Uterus (tissue), 2 donors: Measurements from ENCODE around the gene ZNF134.

Experiments used
- CTCF ChIP-seq, 4 experiments: fragments of 200-600 bp in 2 of 4; fragments of 450-650 bp in 2 of 4; sonication (generic) in 2 of 4; IDR thresholded peaks; one replicate each; pipeline ENCODE4 v1.5.1; 2016 to 2019; ENCODE audit warnings: antibody characterized with exemption in 4 of 4, mild to moderate bottlenecking in 2 of 4, moderate library complexity in 1 of 4
- POLR2A ChIP-seq, 2 donors: fragments of 450-650 bp; IDR thresholded peaks; one replicate each; pipeline ENCODE4 v1.6.1; 2016; ENCODE audit warnings: antibody characterized with exemption in 2 of 2, mild to moderate bottlenecking in 1 of 2, moderate library complexity in 1 of 2

DNA sequence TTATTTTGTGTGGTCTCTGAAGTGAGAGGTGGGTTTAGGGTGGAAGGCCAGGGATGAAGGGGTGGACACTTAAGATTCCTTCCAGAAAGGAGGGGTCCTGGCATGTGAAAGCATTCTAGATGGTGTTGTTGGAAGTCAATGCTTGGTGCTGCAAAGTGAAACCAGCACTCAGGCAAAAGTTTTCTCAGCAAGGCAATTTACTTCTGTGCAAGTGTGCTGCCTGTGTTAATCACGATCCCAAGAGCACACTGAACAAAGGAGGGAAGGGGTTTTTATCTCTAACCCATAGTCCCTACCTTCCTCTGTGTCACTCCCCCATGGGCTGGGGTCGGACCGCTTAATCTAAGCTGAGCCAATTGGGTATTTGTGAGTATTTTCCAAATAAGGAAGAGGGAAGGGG is 1.3 kb downstream of the ZNF134 start:
- no peak for TF ChIP-seq CTCF (IDR thresholded peaks at IDR 0.05)
- no peak for TF ChIP-seq POLR2A (IDR thresholded peaks at IDR 0.05)
